ENCODE measurements around the gene SFXN2.
"Not testable (repeated sequence)": the region's sequence is repeated elsewhere in the genome, so short reads cannot be mapped to it uniquely, and the experiment has no call there.

SFXN2 gene

DNA sequence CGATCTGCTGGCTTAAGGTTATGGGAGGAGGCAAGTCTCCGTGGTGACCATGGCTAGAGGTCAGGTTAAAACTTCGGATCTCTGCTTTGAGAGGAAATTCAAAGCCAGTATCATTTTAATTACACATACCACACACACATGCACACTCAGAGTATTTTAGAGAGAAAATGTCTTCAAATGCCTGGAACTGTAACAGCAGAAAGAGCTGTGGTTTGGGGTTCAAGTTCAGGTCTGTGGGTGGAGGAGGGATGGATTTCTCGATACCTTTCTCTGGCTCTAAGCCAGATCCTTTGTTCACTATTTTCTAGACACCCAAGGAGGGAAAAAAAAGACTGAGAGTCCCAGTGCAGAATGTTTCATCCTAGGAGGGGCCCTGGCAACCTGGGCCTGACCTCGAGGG lies 32.7 kb upstream of the SFXN2 start:
- no peak for DNase-seq (ENCODE audit: low read depth)

GRCh38 chr10:102682416-102682815 lies 32.0 kb upstream of the SFXN2 start:
- DNase-seq (ENCODE audit: low read depth): no peak

- DNase-seq (ENCODE audit: low read depth): no peak
Measured at GRCh38 chr10:102682981-102683380, 31.5 kb upstream of the SFXN2 start.

GRCh38 chr10:102683736-102684135 lies 30.7 kb upstream of the SFXN2 start:
- no peak for DNase-seq (ENCODE audit: low read depth)

GRCh38 chr10:102691285-102692066 lies 23.0 kb upstream of the SFXN2 start:
- peak; percentile 92 for DNase-seq (ENCODE audit: low read depth)

GRCh38 chr10:102695401-102695800 lies 19.0 kb upstream of the SFXN2 start:
- DNase-seq (ENCODE audit: low read depth): not testable (repeated sequence)

DNA sequence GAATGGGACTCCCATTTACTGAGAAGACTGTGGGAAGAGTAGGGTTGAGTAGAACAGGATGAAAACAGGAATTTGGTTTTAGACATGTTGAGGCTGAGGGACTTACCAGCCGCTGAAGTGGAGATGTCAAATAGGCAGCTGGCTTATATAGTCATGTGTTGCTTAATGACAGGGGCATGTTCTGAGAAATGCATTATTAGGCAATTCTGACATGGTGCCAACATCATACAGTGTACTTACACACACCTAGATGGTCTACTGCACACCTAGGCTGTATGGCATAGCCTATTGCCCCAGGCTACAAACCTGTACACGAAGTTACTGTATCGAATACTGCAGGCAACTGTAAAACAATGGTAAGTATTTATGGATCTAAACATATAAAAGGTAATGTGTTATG lies 17.7 kb upstream of the SFXN2 start:
- DNase-seq (ENCODE audit: low read depth): peak; percentile 42

DNA sequence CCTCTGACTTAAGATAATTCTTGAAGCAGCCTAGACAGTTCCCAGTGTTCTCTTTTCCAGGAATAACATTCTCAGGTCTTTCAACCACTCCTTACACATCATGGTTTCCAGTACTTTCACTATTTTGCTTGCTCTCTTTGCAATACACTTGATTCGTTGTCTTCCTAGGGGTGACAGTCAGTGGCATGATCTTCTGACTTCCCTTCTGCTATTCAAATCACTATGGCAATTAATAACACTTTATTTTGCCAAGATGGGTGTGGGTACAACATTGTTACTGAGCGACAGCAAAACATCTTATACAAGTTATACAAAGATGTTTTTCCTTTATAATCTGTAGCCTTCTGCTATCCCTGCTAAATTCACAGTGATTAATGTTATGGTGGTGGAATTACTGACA lies 15.5 kb upstream of the SFXN2 start:
- no peak for DNase-seq (ENCODE audit: low read depth)

DNA sequence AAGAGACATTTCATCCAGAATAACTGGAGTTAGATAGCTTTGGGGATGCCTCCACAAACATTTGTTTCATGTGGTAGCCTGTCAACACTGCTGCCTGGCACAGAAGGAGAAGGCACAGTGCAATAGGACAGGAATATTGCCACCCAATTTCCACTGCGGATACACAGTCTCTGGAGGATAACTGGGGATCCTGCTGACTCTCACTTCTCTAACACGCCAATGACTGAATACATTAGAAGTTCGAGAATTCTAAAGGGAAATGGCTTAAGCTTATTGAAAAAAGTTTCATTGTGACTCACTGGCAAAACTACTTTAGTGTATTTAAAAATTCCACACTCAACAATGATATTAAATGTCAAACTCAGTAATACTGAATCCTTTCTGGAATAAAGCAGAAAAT lies 13.2 kb upstream of the SFXN2 start:
- DNase-seq (ENCODE audit: low read depth): no peak

DNA sequence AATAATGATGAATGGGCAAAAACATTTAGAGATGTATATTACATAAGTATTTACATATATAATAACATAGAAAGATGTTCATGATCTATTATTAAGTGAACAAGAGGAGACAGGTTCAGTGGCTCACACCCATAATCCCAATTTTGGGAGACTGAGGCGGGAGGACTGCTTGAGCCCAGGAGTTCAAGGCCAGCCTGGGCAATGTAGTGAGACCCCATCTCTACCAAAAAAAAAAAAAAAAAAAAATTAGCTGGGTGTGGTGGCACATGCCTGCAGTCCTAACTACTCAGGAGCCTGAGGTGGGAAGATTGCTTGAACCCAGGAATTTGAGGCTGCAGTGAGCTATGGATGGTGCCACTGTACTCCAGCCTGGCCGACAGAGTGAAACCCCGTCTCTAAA lies 12.6 kb upstream of the SFXN2 start:
- no peak for DNase-seq (ENCODE audit: low read depth)

- peak; percentile 73 for DNase-seq (ENCODE audit: low read depth)
Measured at GRCh38 chr10:102702742-102703141, 11.7 kb upstream of the SFXN2 start.

DNA sequence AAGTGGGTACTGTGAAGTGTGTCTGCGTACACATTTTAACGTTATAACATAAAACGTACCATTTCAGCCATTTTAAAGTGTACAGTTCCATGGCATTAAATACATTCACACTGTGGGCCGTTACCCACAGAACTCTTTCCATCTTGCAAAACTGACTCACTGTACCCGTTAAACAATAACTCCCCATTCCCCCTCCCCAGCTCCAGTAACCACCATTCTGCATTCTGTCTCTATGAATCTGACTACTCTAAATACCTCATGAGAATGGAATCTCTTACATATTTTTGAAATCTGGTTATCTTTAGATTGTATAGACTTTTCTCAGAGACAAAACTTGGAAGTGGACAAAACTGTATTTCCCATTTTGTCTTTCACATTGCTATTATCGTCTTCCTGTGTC lies 9.5 kb upstream of the SFXN2 start:
- DNase-seq (ENCODE audit: low read depth): peak; percentile 88

GRCh38 chr10:102705531-102705930 lies 8.9 kb upstream of the SFXN2 start:
- no peak for DNase-seq (ENCODE audit: low read depth)

- peak; percentile 89 for DNase-seq (ENCODE audit: low read depth)
Measured at GRCh38 chr10:102710609-102711008, 3.8 kb upstream of the SFXN2 start.

GRCh38 chr10:102712089-102712488 lies 2.3 kb upstream of the SFXN2 start:
- no peak for DNase-seq (ENCODE audit: low read depth)

DNA sequence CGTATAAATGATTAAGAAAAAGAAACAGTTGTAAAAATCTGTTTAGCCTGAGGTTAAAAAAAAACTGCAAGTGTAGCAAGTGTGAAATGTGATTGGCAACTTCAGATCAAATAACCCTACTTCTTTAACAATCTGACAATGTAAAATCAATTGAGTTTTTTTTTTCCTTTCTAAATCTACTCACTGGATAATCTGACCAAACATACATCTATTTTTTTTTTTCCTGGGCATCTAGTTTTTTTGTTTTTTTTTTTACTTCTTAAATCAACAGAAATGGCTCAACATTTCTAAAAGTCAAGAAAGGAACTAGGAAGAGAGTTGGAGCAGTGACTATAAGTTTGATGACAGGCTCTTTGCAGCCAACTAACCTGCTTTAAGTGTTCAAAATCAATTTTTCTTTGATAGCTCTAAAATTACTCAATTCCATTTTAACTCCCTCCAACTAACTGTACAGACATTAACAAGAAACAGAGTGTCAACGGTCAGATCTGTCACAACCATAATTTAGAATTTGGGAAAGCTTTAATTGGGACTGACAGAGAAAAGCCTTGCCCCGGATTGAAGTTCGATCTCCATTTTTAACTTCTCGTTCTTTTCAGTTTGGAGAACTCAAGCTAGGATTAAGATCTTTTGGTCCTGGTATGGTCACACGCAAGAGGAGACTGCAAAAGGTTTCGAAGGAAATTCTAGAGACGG lies 1.4 kb upstream of the SFXN2 start:
- DNase-seq (ENCODE audit: low read depth): no peak

DNA sequence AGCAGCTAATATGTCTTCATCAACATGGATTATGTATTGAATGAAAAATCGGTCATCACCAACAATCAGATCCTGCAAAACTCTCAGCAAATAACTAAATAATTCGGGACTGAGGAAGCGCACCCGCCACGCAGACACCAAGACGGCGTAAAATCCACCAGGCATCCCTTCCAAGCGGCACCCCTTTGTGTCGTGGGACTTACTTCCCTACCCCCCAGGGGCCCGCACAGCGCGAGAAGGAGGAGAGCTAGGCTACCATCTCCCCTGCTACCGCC lies 960 bp upstream of the SFXN2 start:
- no peak for DNase-seq (ENCODE audit: low read depth)

DNA sequence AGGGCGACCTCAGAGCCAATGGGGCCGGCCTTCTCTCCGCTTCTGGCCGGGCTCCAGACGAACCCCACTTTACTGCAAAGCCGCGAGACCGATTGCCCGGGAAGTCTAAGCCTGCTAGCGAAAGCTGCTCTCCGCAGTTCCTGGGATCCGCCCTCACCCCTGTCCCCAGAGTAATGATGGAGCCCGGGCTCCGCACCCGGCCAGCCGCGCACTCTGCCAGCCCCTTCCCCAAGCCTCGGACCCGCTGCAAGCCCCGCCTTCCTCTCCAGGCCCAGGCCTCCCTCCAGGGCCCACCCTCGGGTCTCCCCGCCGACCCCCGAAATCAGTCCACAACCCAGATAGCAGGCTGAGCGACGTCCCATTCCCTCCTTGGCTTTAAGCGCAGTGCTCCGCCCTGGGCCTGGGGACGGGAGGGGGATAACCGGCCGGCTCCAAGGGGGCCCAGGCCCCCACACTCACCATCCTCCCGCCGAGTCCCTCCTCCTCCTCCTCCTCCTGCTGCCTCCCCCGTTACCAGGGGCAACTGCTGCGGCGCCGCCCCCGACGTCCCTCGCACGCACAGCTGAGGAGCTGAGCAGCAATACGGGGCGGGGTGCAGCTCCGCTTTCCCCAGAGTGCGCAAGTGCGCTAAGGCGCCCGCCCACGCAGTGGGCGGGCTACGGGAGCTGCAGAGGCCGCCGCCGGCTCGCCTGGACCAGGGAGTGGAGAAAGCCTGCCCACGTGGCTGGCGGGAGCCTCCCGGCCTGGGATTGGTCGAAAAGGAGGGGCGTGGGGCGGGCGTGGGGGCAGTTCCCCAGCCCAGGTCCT lies 419 bp upstream of the SFXN2 start, which contains the start of gene ARL3:
TSS of gene ARL3 (minus strand) at position 584 of the 807 bp plus-strand sequence. CDS start at position 462, 122 bp downstream.
- peak; percentile 98 for DNase-seq (ENCODE audit: low read depth)

- no peak for DNase-seq (ENCODE audit: low read depth)
Measured at GRCh38 chr10:102715880-102716279, 1.4 kb downstream of the SFXN2 start.

GRCh38 chr10:102716900-102717565 lies 2.6 kb downstream of the SFXN2 start:
- DNase-seq (ENCODE audit: low read depth): not testable (repeated sequence)

- DNase-seq (ENCODE audit: low read depth): peak; percentile 95
Measured at GRCh38 chr10:102718220-102718619, 3.8 kb downstream of the SFXN2 start.

DNA sequence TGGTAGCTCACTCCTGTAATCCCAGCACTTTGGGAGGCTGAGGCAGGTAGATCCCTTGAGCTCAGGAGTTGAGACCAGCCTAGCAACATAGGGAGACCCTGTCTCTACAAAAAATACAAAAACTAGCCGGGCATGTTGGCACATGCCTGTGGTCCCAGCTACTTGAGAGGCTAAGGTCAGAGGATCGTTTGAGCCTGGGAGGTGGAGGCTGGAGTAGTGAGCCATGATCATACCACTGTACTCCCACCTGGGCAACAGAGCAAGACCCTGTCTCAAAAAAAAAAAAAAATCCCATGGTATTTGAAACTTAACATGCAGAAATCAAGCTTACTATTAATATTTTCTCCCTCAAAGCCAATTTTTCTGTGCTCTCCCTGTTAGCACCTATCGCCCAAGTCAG lies 5.9 kb downstream of the SFXN2 start:
- no peak for DNase-seq (ENCODE audit: low read depth)
